Nucleus accumbens (tissue), 56 donors: ENCODE data around the gene MACROD2.

Experiments used
- DNase-seq, 56 donors: peaks; one replicate each; lab custom pipeline; 2025; lab: John Stamatoyannopoulos, UW

The MACROD2 gene

GRCh38 chr20:14879020-14879697 lies 883.8 kb downstream of the MACROD2 start:
- DNase-seq: no peak

GRCh38 chr20:14879839-14880238 lies 884.5 kb downstream of the MACROD2 start:
- DNase-seq: no peak

GRCh38 chr20:14881518-14881917 lies 886.2 kb downstream of the MACROD2 start:
- no peak for DNase-seq

DNA sequence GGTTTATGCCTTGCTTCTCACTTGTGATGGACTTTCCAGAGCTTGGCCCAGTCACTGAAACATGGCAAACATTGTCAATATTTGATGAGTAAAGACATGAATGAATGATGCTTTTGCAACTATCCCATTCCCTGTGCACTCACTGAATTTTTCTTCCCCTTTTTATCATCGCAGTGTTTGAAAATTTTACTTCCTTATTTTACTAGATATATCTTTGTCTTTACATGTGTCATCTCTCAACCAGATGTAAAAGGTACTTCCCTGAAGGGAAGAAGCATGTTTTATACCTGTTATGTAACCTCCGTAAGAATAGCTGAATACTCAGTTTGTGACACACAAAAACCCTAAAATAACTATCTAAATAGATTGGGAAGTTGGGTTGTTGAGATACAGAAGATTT lies 886.8 kb downstream of the MACROD2 start:
- DNase-seq: no peak

DNA sequence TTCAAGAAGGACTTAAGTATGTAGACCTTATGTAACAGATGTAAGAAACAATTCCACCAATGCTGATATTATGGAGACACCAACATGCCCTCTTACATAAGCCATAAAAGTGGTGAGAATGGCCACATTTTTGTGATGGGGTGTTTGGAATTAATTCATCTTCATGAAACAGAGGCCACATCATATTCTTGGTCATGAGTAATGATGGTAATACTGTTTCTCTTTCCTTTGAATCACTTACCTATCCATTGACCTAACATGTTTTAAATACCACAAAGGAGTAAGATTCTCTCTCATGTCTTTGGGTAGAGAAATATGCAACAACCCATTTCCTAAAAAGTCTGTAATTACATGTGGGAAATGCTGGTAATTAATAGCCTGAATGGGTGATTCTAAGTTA lies 887.5 kb downstream of the MACROD2 start:
- DNase-seq: no peak

- DNase-seq: no peak
These were observed 888.0 kb downstream of the MACROD2 start for GRCh38 chr20:14883324-14883723.

- DNase-seq: no peak
These were observed 890.3 kb downstream of the MACROD2 start for GRCh38 chr20:14885661-14886060.

GRCh38 chr20:14888134-14888533 lies 892.8 kb downstream of the MACROD2 start:
- no peak for DNase-seq

GRCh38 chr20:14889496-14890255 lies 894.4 kb downstream of the MACROD2 start:
- DNase-seq: no peak

DNA sequence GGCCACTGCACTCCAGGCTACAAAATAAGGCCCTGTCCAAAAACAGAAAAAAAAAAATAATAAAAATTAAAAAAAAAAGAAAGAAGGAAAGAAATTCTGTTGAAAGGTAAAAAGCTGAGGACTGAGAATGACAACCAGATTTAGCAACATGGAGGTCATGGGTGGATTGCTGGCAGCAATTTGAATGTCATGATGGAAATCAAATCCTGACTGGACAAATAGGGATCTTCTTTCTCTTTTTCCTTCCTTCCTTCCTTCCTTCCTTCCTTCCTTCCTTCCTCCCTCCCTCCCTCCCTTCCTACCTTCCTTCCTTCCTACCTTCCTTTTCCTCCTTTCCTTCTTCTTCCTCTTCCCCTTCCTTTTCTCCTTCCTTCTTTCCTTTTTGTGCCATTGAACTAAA lies 895.4 kb downstream of the MACROD2 start:
- no peak for DNase-seq

GRCh38 chr20:14892782-14893181 lies 897.5 kb downstream of the MACROD2 start:
- DNase-seq: no peak

DNA sequence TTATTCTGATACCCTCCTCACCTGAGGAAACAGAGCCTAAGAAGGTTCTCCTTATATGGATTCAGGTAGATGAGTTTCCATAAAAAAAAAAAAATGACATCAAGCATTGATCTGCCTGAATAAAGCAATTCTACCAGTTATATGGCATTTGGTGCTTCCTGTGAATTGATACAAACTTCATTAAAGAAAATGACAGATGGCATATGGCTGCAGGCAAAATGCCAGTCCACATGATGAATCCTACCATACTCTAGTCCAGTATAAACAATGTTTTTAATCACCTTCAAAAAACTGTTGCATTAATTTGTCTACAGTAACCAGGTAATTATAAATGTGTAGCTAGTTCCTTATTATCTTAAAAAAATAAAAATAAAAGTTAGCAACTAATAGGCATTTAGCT lies 901.3 kb downstream of the MACROD2 start:
- no peak for DNase-seq

- no peak for DNase-seq
These were observed 902.3 kb downstream of the MACROD2 start for GRCh38 chr20:14897608-14898007.

DNA sequence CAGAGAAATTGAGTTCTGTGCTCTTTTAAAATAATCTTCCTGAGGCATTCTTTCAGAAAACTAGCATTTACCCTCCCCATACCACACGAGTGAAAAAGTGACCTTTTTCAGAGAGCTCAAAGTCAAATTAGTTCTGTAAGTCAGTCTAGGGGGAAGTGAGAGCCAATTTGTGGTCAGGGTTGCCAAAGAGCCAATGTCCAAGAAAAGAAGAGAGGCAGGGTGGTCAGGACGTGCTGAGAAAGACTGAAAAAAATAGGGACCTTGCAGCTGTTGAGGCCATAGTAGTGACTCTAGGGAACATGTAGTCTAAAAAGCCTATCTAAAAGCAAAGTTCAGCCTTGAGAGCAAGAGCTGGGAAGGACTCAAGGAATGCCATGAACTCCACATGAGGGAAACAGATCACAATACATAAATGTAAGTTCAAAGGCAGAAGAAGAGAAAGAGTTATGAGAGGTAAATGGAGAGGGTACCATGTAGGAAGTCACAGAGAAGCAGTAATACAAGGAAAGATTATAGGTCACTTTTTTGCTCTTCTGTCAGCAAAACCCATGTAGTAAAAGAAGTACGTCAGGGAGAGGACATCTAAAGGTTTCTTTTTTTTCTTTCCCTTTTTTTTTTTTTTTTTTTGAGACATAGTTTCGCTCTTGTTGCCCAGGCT lies 907.2 kb downstream of the MACROD2 start:
- DNase-seq: no peak

GRCh38 chr20:14906908-14907434 lies 911.7 kb downstream of the MACROD2 start:
- no peak for DNase-seq

GRCh38 chr20:14910126-14910525 lies 914.8 kb downstream of the MACROD2 start:
- DNase-seq: no peak

DNA sequence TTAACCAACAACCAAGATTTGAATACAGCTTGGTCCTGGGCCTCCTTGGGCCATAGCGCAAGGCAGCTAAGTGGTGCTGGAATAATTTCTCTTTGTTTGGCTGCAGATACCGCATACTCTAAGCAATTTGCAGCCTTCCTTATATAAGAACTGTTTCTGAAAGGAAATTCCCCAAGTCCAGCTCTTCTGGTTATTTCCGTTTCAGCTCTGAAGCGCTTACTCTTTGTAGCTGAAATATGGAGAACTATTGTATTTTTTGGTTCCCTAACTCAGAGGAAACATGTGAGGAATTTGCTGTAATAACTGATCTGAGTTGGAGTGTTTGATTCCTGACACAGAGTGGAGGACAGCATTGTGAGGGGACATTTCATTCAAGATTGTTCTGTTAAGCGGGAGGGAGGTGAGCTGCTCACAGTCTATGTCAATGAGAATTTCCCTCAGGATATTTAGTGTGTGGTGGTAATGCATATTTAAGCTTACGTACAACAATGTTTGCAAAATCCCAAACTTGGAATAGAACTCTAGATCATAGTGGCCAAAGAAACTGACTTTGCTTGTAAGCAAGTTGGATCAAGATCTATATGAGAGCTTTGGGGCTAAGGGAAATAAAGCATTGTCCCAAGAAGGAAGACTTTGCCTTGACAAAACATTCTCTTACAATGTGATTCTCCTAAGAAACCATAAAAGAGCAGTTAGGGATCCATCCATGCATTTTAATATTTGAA lies 918.7 kb downstream of the MACROD2 start:
- DNase-seq: no peak

DNA sequence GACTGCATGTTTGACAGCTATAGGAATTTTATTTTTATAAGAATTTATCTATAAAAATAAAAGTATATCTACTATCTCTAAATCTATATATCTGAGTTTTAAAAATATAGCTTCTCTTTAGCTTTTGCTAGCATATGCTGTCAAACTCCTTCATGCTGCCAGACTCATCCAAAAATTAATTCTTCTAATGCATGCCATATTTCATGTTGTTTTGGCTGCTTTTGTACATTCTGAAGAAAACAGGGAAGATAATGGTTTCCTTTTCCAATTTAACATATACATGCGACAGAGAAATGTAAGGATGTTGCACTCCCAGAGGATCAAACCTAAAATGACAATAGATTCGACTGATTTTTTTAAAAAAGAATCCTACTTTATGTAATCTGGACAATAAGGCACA lies 919.3 kb downstream of the MACROD2 start:
- DNase-seq: no peak

GRCh38 chr20:14915356-14915755 lies 920.0 kb downstream of the MACROD2 start:
- DNase-seq: peak in 6 of 56 donors; percentile 1 to 18 (median 6)

DNA sequence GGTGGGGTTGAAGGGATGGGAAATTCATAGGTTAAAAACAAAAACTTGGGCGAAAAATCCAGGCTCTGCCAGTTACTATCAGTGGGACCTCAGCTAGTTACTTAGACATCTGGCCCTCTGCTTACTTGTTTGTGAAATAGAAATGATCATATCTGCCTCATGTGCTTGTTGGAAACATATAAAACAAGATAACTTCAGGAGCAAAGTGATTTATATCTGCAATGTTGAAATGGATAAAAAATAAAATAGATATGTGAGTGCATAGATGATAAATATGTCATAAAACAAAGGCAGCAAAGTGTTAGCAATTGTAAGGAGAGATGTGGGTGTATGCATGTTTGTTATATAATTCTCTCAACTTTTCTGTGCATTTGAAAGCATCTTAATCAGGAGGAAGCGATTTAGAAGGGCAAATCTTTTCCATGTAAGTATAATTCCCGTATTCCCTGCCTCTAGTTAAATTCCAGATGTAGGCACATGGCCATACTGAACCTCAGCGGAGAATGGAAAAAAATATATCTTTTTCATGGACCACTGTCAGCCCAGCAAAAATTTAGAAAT lies 921.1 kb downstream of the MACROD2 start:
- DNase-seq: no peak
